GM12878 (cell line): ENCODE measurements around the gene TLK2. TPM values are rescaled to one million over a fixed set of nuclear protein-coding genes. Genes with fewer than 3 reads are reported as not detected.

Experiments used
- ATAC-seq: fragments of 200-7000 bp; cut with Tn5 transposase; 3 replicates; pipeline ENCODE4 v1.9.1; 2020; ENCODE audit warnings: mild to moderate bottlenecking, moderate library complexity
- BruUV-seq: library from RNA; stranded (reverse); fragments of 400-500 nt; replicated peaks from 2 replicates; lab custom pipeline; 2021; lab: Mats Ljungman, UMichigan
- CTCF ChIA-PET: fragments of 300-600 bp; sonication (Branson Sonifier 250); formaldehyde crosslinking; extraction: SDS; loops from one replicate; lab custom pipeline; 2021; ENCODE audit warnings: inconsistent platforms; lab: Yijun Ruan, JAX
- POLR2A ChIA-PET: fragments of 350-600 bp; formaldehyde crosslinking; extraction: SDS; loops from one replicate; lab custom pipeline; 2021; ENCODE audit warnings: inconsistent platforms; lab: Charles Lee
- RAD21 ChIA-PET: fragments of 300-600 bp; sonication (Branson Sonifier 250); formaldehyde crosslinking; loops from one replicate; lab custom pipeline; 2023; ENCODE audit warnings: antibody characterized with exemption; ENCODE audit not compliant: unreplicated experiment; lab: Charles Lee
- SMC1A ChIA-PET: fragments of 300-600 bp; sonication (Branson Sonifier 250); formaldehyde crosslinking; loops from one replicate; lab custom pipeline; 2023; ENCODE audit not compliant: unreplicated experiment, uncharacterized antibody; lab: Charles Lee
- DNase-seq: peaks from one replicate; pipeline ENCODE4 v3.0.0-alpha.2; 2011; ENCODE audit warnings: low read depth, low spot score
- FAIRE-seq: peaks from 3 replicates; lab custom pipeline; 2011; peaks lifted over from hg19 to GRCh38; lab: Jason Lieb, UNC
- H2AFZ ChIP-seq: 2 replicates; pipeline ENCODE4 v1.6.0; 2011; ENCODE audit warnings: low read depth, low read length, control low read depth; ENCODE audit not compliant: control insufficient read depth
- H3K27ac ChIP-seq: 2 replicates; pipeline ENCODE4 v1.5.1; 2011; ENCODE audit warnings: control low read depth; ENCODE audit not compliant: control insufficient read depth, insufficient read depth
- H3K27me3 ChIP-seq, 2 experiments: replicated peaks in 1 of 2; 2 replicates each; pipeline versions ENCODE4 v1.6.0 to v1.6.1; 2011; ENCODE audit warnings: low read length in 1 of 2; ENCODE audit not compliant: control insufficient read depth in 2 of 2, insufficient read depth in 2 of 2
- H3K36me3 ChIP-seq, 2 experiments: 2 replicates each; pipeline ENCODE4 v1.5.1; 2011; ENCODE audit warnings: low read length in 1 of 2; ENCODE audit not compliant: control insufficient read depth in 2 of 2, insufficient read depth in 2 of 2
- H3K4me1 ChIP-seq: 2 replicates; pipeline ENCODE4 v1.6.1; 2011; ENCODE audit warnings: mild to moderate bottlenecking, low read length, moderate library complexity, mixed read lengths; ENCODE audit not compliant: control insufficient read depth, insufficient read depth
- H3K4me2 ChIP-seq: 2 replicates; pipeline ENCODE4 v1.6.0; 2011; ENCODE audit warnings: control low read depth; ENCODE audit not compliant: control insufficient read depth, insufficient read depth
- H3K4me3 ChIP-seq: fragments of 200-600 bp; sonication (generic); 2 replicates; pipeline ENCODE4 v1.5.1; 2016
- H3K79me2 ChIP-seq: 2 replicates; pipeline ENCODE4 v1.6.0; 2011; ENCODE audit warnings: low read length; ENCODE audit not compliant: control insufficient read depth, insufficient read depth
- H3K9ac ChIP-seq: 2 replicates; pipeline ENCODE4 v1.8.0; 2011; ENCODE audit warnings: low read length, control low read depth, mixed read lengths; ENCODE audit not compliant: control insufficient read depth, insufficient read depth
- H3K9me3 ChIP-seq: replicated peaks from 3 replicates; pipeline ENCODE4 v1.5.1; 2011; ENCODE audit warnings: mild to moderate bottlenecking, low read length; ENCODE audit not compliant: control insufficient read depth, insufficient read depth
- H4K20me1 ChIP-seq: 2 replicates; pipeline ENCODE4 v1.6.0; 2011; ENCODE audit not compliant: control insufficient read depth, insufficient read depth
- BCL11A ChIP-seq: IDR thresholded peaks from 2 replicates; pipeline ENCODE4 v1.6.1; 2011; ENCODE audit warnings: low read depth, low read length
- ESRRA ChIP-seq: IDR thresholded peaks from 2 replicates; pipeline ENCODE4 v1.6.1; 2012; ENCODE audit warnings: mild to moderate bottlenecking, low read length, improper control_type of control experiment
- IKZF2 ChIP-seq, 2 experiments: fragments of 450-650 bp; IDR thresholded peaks; 2 replicates each; pipeline ENCODE4 v1.6.1; 2017; ENCODE audit warnings: mild to moderate bottlenecking in 2 of 2, moderate library complexity in 2 of 2
- KLF5 ChIP-seq: fragments of 450-650 bp; IDR thresholded peaks from 2 replicates; pipeline ENCODE4 v1.6.1; 2014; ENCODE audit warnings: mild to moderate bottlenecking; ENCODE audit not compliant: partially characterized antibody
- POU2F2 ChIP-seq: IDR thresholded peaks from 3 replicates; pipeline ENCODE4 v1.6.1; 2011; ENCODE audit warnings: low read depth, mild to moderate bottlenecking, low read length, borderline replicate concordance
- RFX5 ChIP-seq: IDR thresholded peaks from 2 replicates; pipeline ENCODE4 v1.6.1; 2011; ENCODE audit warnings: low read depth, low read length, improper control_type of control experiment
- WGBS: methylation state at CpG from one replicate; pipeline ENCODE4 v1.1.6; 2016; ENCODE audit warnings: low lambda C conversion rate; ENCODE audit not compliant: insufficient replicate concordance, insufficient coverage; ENCODE audit errors: missing lambda C conversion rate; 5-methylcytosine and 5-hydroxymethylcytosine counted together
- in situ Hi-C: fragments of 300-500 bp; cut with MboI; formaldehyde crosslinking; loops from 9 replicates; pipeline ENCODE4 v1.14.3; 2018; ENCODE audit warnings: mixed read lengths
- intact Hi-C: fragments of 100-400 bp; cut with micrococcal nuclease; formaldehyde crosslinking; loops from one replicate; pipeline ENCODE4 v1.14.2; 2022; ENCODE audit not compliant: unreplicated experiment
- polyA plus RNA-seq, 11 experiments: library from polyadenylated mRNA; depleted of rRNA in 4 of 11; unstranded in 6 of 11; stranded (reverse) in 5 of 11; fragments of >200 nt; fragmentation: Nextera tagmentation in 4 of 11; fragmentation: Illumina TruSeq in 1 of 11; extraction: Ambion mirVana in 4 of 11; extraction: Trizol in 1 of 11; gene quantifications; 1 replicate in 1 of 11; 2 replicates in 10 of 11; pipeline versions ENCODE4 v1.2.1 to v1.2.3, GENCODE V29; 2011 to 2016; ENCODE audit warnings: inconsistent platforms in 2 of 11, missing spikeins in 2 of 11, low read depth in 1 of 11
- total RNA-seq, 4 experiments: library from RNA; depleted of rRNA in 3 of 4; stranded (reverse); fragments of >200 nt in 3 of 4; fragmentation: Illumina TruSeq in 1 of 4; extraction: Trizol in 1 of 4; gene quantifications; 2 replicates each; pipeline versions ENCODE4 v1.2.1 to v1.2.3, GENCODE V29; 2013 to 2021

The TLK2 gene
- total and polyA plus RNA-seq, 10 of the 15 experiments (the other 5 are each of a cell fraction or from before 2014, with no cell fraction given): 12.1 to 51.2 (median 27.5) TPM

DNA sequence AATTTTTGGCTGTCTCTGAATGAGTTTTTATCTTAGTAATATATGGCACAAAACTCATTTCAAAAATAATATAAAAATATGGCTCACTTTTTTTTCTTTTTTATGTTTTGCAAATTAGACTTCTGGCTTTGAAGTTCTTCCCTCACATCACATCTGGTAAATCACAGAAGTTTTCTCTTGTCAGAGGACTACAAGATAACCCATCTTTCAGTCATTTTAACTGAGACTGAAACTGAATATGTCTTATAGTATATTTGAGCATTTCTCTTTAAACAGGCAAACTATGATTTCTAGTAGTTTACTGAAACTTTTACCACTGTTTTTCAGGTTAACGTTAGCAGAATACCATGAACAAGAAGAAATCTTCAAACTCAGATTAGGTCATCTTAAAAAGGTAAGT, 97.8 kb downstream of the TLK2 start:
- no peak overlapping the region for H3K27ac ChIP-seq
- 0% methylated on average over 1 of the region's 1 CpG for WGBS
- ATAC-seq (no peak), FAIRE-seq (peak; percentile 77), DNase-seq (no peak)
- ChIA-PET CTCF (interaction anchor here (1.2 kb wide), 1 partner anchor 24 kb away, joined by 3 read pairs; no protein-coding TSS in a partner anchor), POLR2A (no interaction called here), RAD21 (no interaction called here), SMC1A (no interaction called here)
- no peaks in the 10 kb centered on the region for H3K4me1 ChIP-seq
- no TSS peak for BruUV-seq
- no peak overlapping the region for H3K4me3 ChIP-seq
- TF ChIP-seq IKZF2 (IDR thresholded peaks at IDR 0.05) (no peak), POU2F2 (no peak), BCL11A (no peak), KLF5 (no peak), RFX5 (no peak)
- no peak overlapping the region for H3K4me2 ChIP-seq
- in situ Hi-C loops (no loop called here), intact Hi-C loops (no loop called here)
- no peaks in the 10 kb centered on the region for H3K27me3 ChIP-seq
- H4K20me1 ChIP-seq: no peaks in the 10 kb centered on the region
- no peak overlapping the region for H2AFZ ChIP-seq
- no peak overlapping the region for H3K9ac ChIP-seq
- no peaks in the 10 kb centered on the region for H3K9me3 ChIP-seq
- H3K79me2 ChIP-seq: no peaks in the 10 kb centered on the region
- H3K36me3 ChIP-seq: peaks cover 0 to 18% of the 10 kb centered on the region in 2 experiments

- Histone ChIP-seq H3K9me3 (no peaks in the 10 kb centered on the region), H4K20me1 (no peaks in the 10 kb centered on the region)
- TF ChIP-seq ESRRA (no peak), POU2F2 (no peak)
- TF ChIP-seq, all 136 proteins: peak for 0
- RAD21 ChIA-PET: no interaction called here
- no peak for FAIRE-seq
- no peak overlapping the region for H3K4me2 ChIP-seq
- H3K27ac ChIP-seq: no peak overlapping the region
- intact Hi-C loops (no loop called here), in situ Hi-C loops (no loop called here)
- BruUV-seq: no TSS peak
- no peak for ATAC-seq
- POLR2A ChIA-PET: no interaction called here
- WGBS: 72% methylated on average over 2 of the region's 2 CpGs
- CTCF ChIA-PET: interaction anchor here (0.7 to 0.9 kb wide), 2 partner anchors 94 to 157 kb away, joined by 3 read pairs; no protein-coding TSS in a partner anchor
- H3K27me3 ChIP-seq: no peaks in the 10 kb centered on the region
- no peak overlapping the region for H3K4me3 ChIP-seq
- H2AFZ ChIP-seq: no peak overlapping the region
- H3K4me1 ChIP-seq: no peaks in the 10 kb centered on the region
- DNase-seq: no peak
- H3K36me3 ChIP-seq: peaks cover 0 to 14% of the 10 kb centered on the region in 2 experiments; a peak in 3 of 4 replicates
- SMC1A ChIA-PET: no interaction called here
- H3K9ac ChIP-seq: no peak overlapping the region
- no peaks in the 10 kb centered on the region for H3K79me2 ChIP-seq
Observed at GRCh38 chr17:62578757-62579487, 100.3 kb downstream of the TLK2 start.
